ENCODE data around the gene AGTPBP1. TPM values are rescaled to one million over a fixed set of nuclear protein-coding genes. Genes with fewer than 3 reads are reported as not detected.

The AGTPBP1 gene
- total RNA-seq, 1 donor from 2014 or later, result 47.0 TPM

DNA sequence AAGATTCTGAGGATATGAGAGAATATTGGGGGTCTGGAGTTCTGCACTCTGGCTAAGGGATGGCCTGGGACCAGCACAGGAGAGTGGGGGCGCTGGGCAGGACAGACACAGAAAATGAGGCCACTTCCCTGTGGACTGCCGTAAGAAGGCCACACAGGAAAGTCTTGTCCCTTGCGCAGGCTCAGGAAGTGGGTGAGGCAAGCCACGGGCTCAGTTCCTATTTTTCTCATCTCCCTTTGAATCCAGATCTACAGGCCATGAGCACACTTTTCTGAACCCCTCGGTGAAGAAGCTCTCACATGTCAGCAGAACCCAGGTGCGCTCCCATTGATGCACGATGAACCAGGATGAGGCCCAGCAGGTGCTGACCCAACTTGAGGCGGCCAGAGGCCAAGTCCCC is 207.4 kb downstream of the AGTPBP1 start:
- Histone ChIP-seq H3K27ac (no peak overlapping the region), H3K4me1 (no peaks in the 10 kb centered on the region), H3K27me3 (ENCODE audit: low read depth) (no peaks in the 10 kb centered on the region), H3K36me3 (no peaks in the 10 kb centered on the region), H3K4me3 (no peak overlapping the region), H3K9me3 (no peaks in the 10 kb centered on the region)
- ATAC-seq, result peak; percentile 18 to 29
- peak; percentile 54 for DNase-seq
- TF ChIP-seq, protein P1, sequence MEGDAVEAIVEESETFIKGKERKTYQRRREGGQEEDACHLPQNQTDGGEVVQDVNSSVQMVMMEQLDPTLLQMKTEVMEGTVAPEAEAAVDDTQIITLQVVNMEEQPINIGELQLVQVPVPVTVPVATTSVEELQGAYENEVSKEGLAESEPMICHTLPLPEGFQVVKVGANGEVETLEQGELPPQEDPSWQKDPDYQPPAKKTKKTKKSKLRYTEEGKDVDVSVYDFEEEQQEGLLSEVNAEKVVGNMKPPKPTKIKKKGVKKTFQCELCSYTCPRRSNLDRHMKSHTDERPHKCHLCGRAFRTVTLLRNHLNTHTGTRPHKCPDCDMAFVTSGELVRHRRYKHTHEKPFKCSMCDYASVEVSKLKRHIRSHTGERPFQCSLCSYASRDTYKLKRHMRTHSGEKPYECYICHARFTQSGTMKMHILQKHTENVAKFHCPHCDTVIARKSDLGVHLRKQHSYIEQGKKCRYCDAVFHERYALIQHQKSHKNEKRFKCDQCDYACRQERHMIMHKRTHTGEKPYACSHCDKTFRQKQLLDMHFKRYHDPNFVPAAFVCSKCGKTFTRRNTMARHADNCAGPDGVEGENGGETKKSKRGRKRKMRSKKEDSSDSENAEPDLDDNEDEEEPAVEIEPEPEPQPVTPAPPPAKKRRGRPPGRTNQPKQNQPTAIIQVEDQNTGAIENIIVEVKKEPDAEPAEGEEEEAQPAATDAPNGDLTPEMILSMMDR (IDR thresholded peaks at IDR 0.05), result no peak
- intact Hi-C loops (cut with DNase I), result no loop called here

DNA sequence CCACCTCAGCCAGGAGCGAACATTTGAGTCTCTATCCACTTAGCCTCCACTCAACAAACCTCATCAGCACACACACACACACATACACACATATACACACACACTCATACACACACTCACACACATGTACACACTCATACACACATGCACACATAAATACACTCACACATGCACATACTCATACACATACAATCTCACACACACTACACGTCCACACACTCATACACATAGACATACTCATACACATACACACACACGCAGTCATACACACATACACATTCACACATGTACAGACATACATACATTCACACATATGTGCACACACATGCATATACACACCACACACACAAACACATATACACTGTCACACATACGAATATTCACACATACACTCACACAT is 208.2 kb downstream of the AGTPBP1 start:
- ATAC-seq (no peak), DNase-seq (no peak)
- H3K36me3 ChIP-seq, result no peaks in the 10 kb centered on the region
- intact Hi-C loops (cut with DNase I), result no loop called here
- H3K4me3 ChIP-seq, result no peak overlapping the region
- TF ChIP-seq, protein P1 (IDR thresholded peaks at IDR 0.05), result no peak
- H3K9me3 ChIP-seq, result no peaks in the 10 kb centered on the region
- no peak overlapping the region for H3K27ac ChIP-seq
- H3K4me1 ChIP-seq, result peaks cover 4% of the 10 kb centered on the region
- H3K27me3 ChIP-seq (ENCODE audit: low read depth), result no peaks in the 10 kb centered on the region

DNA sequence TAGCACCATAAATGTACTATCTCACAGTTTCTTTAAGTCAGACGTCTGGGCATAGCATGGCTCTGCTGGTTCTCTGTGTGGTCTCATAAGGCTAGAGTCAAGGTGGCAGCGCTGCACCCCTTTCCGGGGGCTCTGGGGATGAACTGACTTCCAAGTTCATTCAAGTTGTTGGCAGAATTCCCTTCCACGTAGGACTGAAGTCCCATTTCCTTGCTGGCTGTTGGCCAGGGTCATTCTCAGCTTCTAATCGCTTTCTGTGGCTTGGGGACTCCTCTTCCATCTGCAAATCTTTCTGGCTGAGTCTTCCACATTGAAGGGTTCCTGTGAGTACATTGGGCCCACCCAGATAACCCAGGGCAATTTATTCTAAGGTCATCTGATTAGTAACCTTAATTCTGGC is 211.0 kb downstream of the AGTPBP1 start:
- intact Hi-C loops (cut with DNase I), result no loop called here
- no peaks in the 10 kb centered on the region for H3K36me3 ChIP-seq
- peaks cover 7% of the 10 kb centered on the region for H3K4me1 ChIP-seq
- no peak overlapping the region for H3K4me3 ChIP-seq
- no peak for ATAC-seq
- TF ChIP-seq, protein P1 (IDR thresholded peaks at IDR 0.05), result no peak
- no peak overlapping the region for H3K27ac ChIP-seq
- no peak for DNase-seq
- no peaks in the 10 kb centered on the region for H3K27me3 ChIP-seq (ENCODE audit: low read depth)
- H3K9me3 ChIP-seq, result no peaks in the 10 kb centered on the region

DNA sequence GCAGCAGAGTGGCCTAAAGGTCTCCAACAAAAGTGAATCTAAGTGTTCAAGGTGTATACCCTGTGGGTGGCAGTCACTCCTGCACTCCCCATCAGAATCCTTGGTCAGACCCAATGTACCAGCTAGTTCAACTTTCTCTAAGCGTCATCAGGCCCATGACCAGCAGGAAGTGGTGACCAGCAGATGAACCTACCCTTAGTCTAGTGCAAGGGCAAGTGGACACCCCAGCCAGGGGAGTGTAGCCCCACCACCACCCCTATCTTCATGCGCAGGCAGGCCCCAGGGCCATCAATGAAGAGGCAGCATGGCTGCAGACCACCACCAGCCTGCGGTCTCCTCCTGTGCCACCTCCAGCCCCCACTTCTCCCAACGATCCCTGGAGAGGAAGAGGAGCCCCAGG is 213.1 kb downstream of the AGTPBP1 start:
- intact Hi-C loops (cut with DNase I), result no loop called here
- no peaks in the 10 kb centered on the region for H3K9me3 ChIP-seq
- no peak overlapping the region for H3K4me3 ChIP-seq
- peak; percentile 6 to 32 for ATAC-seq
- no peaks in the 10 kb centered on the region for H3K36me3 ChIP-seq
- peak overlapping the region; percentile 64 for H3K27ac ChIP-seq
- no peaks in the 10 kb centered on the region for H3K27me3 ChIP-seq (ENCODE audit: low read depth)
- no peak for DNase-seq
- peaks cover 7% of the 10 kb centered on the region for H3K4me1 ChIP-seq
- TF ChIP-seq, protein P1 (IDR thresholded peaks at IDR 0.05), result no peak

DNA sequence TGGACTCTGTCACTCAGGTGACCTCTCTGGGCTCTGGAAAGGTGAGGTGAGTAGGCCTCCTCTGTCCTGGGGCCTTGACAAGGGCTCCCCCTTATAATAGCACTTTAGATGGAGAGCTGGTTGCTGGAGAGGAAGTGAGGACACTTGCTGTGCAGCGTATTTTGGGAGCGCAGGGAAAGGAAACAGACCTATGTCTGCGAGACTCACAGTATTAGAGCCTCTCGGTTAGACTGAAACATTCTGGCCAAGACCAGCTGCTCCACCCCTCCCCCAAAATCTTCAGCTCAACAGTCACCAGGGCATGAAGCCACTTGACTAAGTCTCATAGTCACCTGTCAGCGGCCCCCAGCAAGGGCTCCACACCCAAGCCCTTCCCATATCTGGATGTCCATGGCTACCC is 213.6 kb downstream of the AGTPBP1 start:
- intact Hi-C loops (cut with DNase I), result no loop called here
- Histone ChIP-seq H3K36me3 (no peaks in the 10 kb centered on the region), H3K4me3 (no peak overlapping the region), H3K4me1 (peaks cover 8% of the 10 kb centered on the region), H3K27me3 (ENCODE audit: low read depth) (peaks cover 1% of the 10 kb centered on the region), H3K27ac (peak overlapping the region; percentile 64), H3K9me3 (no peaks in the 10 kb centered on the region)
- no peak for ATAC-seq
- no peak for DNase-seq
- TF ChIP-seq, protein P1 (IDR thresholded peaks at IDR 0.05), result no peak

Data from lower lobe of right lung (tissue), 2 donors.